HepG2 (cell line): ENCODE data around the gene FBH1. TPM values are rescaled to one million over a fixed set of nuclear protein-coding genes. Genes with fewer than 3 reads are reported as not detected.
A peak's percentile ranks its signal among the peaks of the same experiment; 100 is the strongest.

ENCODE experiments used
- CCDC6 ChIP-seq: sonication (generic); formaldehyde crosslinking; IDR thresholded peaks from 2 replicates; pipeline ENCODE4 v1.8.1; 2022; ENCODE audit warnings: mild to moderate bottlenecking, missing genetic modification reagents, moderate library complexity
- GLI4 ChIP-seq: sonication (generic); formaldehyde crosslinking; IDR thresholded peaks from 2 replicates; pipeline ENCODE4 v1.5.1; 2020; ENCODE audit warnings: missing genetic modification reagents, mild to moderate bottlenecking, moderate library complexity, borderline replicate concordance
- MTA3 ChIP-seq: sonication (generic); formaldehyde crosslinking; IDR thresholded peaks from 2 replicates; pipeline ENCODE4 v1.4.0; 2020; ENCODE audit warnings: missing genetic modification reagents
- RAD21 ChIP-seq: fragments of 450-650 bp; formaldehyde crosslinking; IDR thresholded peaks from 2 replicates; pipeline ENCODE4 v1.5.0; 2020; ENCODE audit warnings: mild to moderate bottlenecking
- REPIN1 ChIP-seq: sonication (generic); formaldehyde crosslinking; IDR thresholded peaks from 2 replicates; pipeline ENCODE4 v1.8.0; 2022; ENCODE audit warnings: missing genetic modification reagents, low read depth, mild to moderate bottlenecking, borderline replicate concordance
- SMC3 ChIP-seq: IDR thresholded peaks from 2 replicates; pipeline ENCODE4 v1.6.1; 2011; ENCODE audit warnings: low read length, improper control_type of control experiment
- STAG1 ChIP-seq: sonication (generic); formaldehyde crosslinking; IDR thresholded peaks from 2 replicates; pipeline ENCODE4 v1.4.0; 2020; ENCODE audit warnings: missing genetic modification reagents
- TARDBP ChIP-seq: sonication (generic); formaldehyde crosslinking; IDR thresholded peaks from 2 replicates; pipeline ENCODE4 v1.8.0; 2022; ENCODE audit warnings: mild to moderate bottlenecking, missing genetic modification reagents
- TEAD3 ChIP-seq: optimal IDR thresholded peaks from 2 replicates; pipeline ENCODE3; 2016; ENCODE audit warnings: borderline replicate concordance
- TSC22D2 ChIP-seq: sonication (generic); formaldehyde crosslinking; IDR thresholded peaks from 2 replicates; pipeline ENCODE4 v1.5.1; 2020; ENCODE audit warnings: missing genetic modification reagents, mild to moderate bottlenecking, borderline replicate concordance
- ZMAT3 ChIP-seq: sonication (generic); formaldehyde crosslinking; conservative IDR thresholded peaks from 2 replicates; pipeline ENCODE4 v1.7.0; 2021; ENCODE audit warnings: missing genetic modification reagents
- ZNF740 ChIP-seq: sonication (generic); formaldehyde crosslinking; IDR thresholded peaks from 2 replicates; pipeline ENCODE4 v1.4.0; 2020; ENCODE audit warnings: missing genetic modification reagents
- ZNF879 ChIP-seq: sonication (generic); formaldehyde crosslinking; IDR thresholded peaks from 2 replicates; pipeline ENCODE4 v1.8.1; 2023; ENCODE audit warnings: missing genetic modification reagents
- ZSCAN22 ChIP-seq: sonication (generic); formaldehyde crosslinking; IDR thresholded peaks from 2 replicates; pipeline ENCODE4 v1.4.0; 2020; ENCODE audit warnings: mild to moderate bottlenecking, missing genetic modification reagents
- polyA plus RNA-seq, 8 experiments: library from polyadenylated mRNA; depleted of rRNA in 3 of 8; stranded (reverse) in 7 of 8; unstranded in 1 of 8; fragments of >200 nt; fragmentation: Illumina TruSeq in 4 of 8; extraction: Trizol in 4 of 8; gene quantifications; 2 replicates each; pipeline versions ENCODE4 v1.2.1 to v1.2.3, GENCODE V29; 2011 to 2016; ENCODE audit warnings: low read depth in 4 of 8, missing spikeins in 1 of 8, mixed read lengths in 1 of 8; ENCODE audit not compliant: insufficient read depth in 1 of 8
- total RNA-seq, 5 experiments: library from RNA; depleted of rRNA; stranded (reverse); fragments of >200 nt; fragmentation: Illumina TruSeq; extraction: Trizol; gene quantifications; 2 replicates each; pipeline ENCODE4 v1.2.3, GENCODE V29; 2016; ENCODE audit warnings: low read depth in 1 of 5
- TF ChIP-seq, protein P1 (sequence below), 2 experiments: sonication (generic) in 1 of 2; formaldehyde crosslinking in 1 of 2; IDR thresholded peaks; 2 replicates each; pipeline versions ENCODE4 v1.4.0 to v1.6.1; 2018 to 2020; ENCODE audit warnings: missing genetic modification reagents in 2 of 2, borderline replicate concordance in 1 of 2, low read depth in 1 of 2, mild to moderate bottlenecking in 1 of 2, missing biosample characterization in 1 of 2

The FBH1 gene
- total and polyA plus RNA-seq, 2 of the 13 experiments (the other 11 are each of a cell fraction or from before 2014, with no cell fraction given) = 48.8 to 60.3 TPM

- 0 out of 2 replicates have a peak, but pooled peaks have one; percentile 16 for TF ChIP-seq ZNF740 (CRISPR knock-in tag)
- no peak for TF ChIP-seq CCDC6 (CRISPR knock-in tag)
- TF ChIP-seq MTA3 = no peak
- TF ChIP-seq TEAD3 (CRISPR knock-in tag) = peak; percentile 42
- TF ChIP-seq, protein P1, sequence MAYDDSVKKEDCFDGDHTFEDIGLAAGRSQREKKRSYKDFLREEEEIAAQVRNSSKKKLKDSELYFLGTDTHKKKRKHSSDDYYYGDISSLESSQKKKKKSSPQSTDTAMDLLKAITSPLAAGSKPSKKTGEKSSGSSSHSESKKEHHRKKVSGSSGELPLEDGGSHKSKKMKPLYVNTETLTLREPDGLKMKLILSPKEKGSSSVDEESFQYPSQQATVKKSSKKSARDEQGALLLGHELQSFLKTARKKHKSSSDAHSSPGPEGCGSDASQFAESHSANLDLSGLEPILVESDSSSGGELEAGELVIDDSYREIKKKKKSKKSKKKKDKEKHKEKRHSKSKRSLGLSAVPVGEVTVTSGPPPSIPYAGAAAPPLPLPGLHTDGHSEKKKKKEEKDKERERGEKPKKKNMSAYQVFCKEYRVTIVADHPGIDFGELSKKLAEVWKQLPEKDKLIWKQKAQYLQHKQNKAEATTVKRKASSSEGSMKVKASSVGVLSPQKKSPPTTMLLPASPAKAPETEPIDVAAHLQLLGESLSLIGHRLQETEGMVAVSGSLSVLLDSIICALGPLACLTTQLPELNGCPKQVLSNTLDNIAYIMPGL (CRISPR knock-in tag; IDR thresholded peaks at IDR 0.05; ENCODE audit: borderline replicate concordance in 1 of 2, low read depth in 1 of 2) = 0 out of 4 replicates have a peak, but pooled peaks of 1 of the 2 experiments have one; percentile 30
- no peak for TF ChIP-seq TARDBP (CRISPR knock-in tag)
- no peak for TF ChIP-seq ZNF879 (CRISPR knock-in tag)
- peak; percentile 29; the same call in 1 of the 2 replicates for TF ChIP-seq RAD21 (CRISPR knock-in tag)
- TF ChIP-seq REPIN1 (CRISPR knock-in tag) = no peak
- no peak for TF ChIP-seq ZSCAN22 (CRISPR knock-in tag)
- TF ChIP-seq SMC3 = peak; percentile 45; the same call in 1 of the 2 replicates
- TF ChIP-seq TSC22D2 (CRISPR knock-in tag) = no peak
- peak; percentile 74 for TF ChIP-seq STAG1
- no peak for TF ChIP-seq ZMAT3
- TF ChIP-seq GLI4 (CRISPR knock-in tag) = no peak
Observed at GRCh38 chr10:5949009-5949759, 59.1 kb downstream of the FBH1 start (continued).
